ENCODE measurements around the gene PXDC1. TPM values are rescaled to one million over a fixed set of nuclear protein-coding genes. Genes with fewer than 3 reads are reported as not detected.
A peak's percentile ranks its signal among the peaks of the same experiment; 100 is the strongest.

PXDC1 gene
- total RNA-seq, 1 donor from 2014 or later = 7.3 TPM

GRCh38 chr6:3749067-3749841 lies 2.3 kb downstream of the PXDC1 start:
- FAIRE-seq = no peak
- no peak for DNase-seq (ENCODE audit: low spot score in 2 of 2)

GRCh38 chr6:3748208-3749066 lies 3.1 kb downstream of the PXDC1 start:
- DNase-seq (ENCODE audit: low spot score in 2 of 2) (peak in 1 of 2 donors; percentile 65), FAIRE-seq (no peak)

GRCh38 chr6:3747100-3747737 lies 4.3 kb downstream of the PXDC1 start:
- DNase-seq (ENCODE audit: low spot score in 2 of 2) = no peak
- FAIRE-seq = no peak

- DNase-seq (ENCODE audit: low spot score in 2 of 2) (no peak), FAIRE-seq (no peak)
These were observed 4.8 kb downstream of the PXDC1 start for GRCh38 chr6:3746696-3747095.

- no peak for FAIRE-seq
- no peak for DNase-seq (ENCODE audit: low spot score in 2 of 2)
These were observed 5.3 kb downstream of the PXDC1 start for GRCh38 chr6:3746119-3746691.

GRCh38 chr6:3745566-3746118 lies 5.9 kb downstream of the PXDC1 start:
- DNase-seq (ENCODE audit: low spot score in 2 of 2) (no peak), FAIRE-seq (no peak)

- FAIRE-seq = no peak
These were observed 6.5 kb downstream of the PXDC1 start for GRCh38 chr6:3744901-3745470.

GRCh38 chr6:3744211-3744900 lies 7.2 kb downstream of the PXDC1 start:
- DNase-seq (ENCODE audit: low spot score in 2 of 2) = no peak
- FAIRE-seq = no peak

More at GRCh38 chr6:3744901-3745470, 6.5 kb downstream of the PXDC1 start:
- no peak for DNase-seq (ENCODE audit: low spot score in 2 of 2)

- FAIRE-seq (no peak), DNase-seq (ENCODE audit: low spot score in 2 of 2) (no peak)
These were observed 8.0 kb downstream of the PXDC1 start for GRCh38 chr6:3743541-3743940.

GRCh38 chr6:3742426-3743344 lies 8.8 kb downstream of the PXDC1 start:
- DNase-seq (ENCODE audit: low spot score in 2 of 2) (peak; percentile 71 to 82), FAIRE-seq (no peak)

GRCh38 chr6:3742076-3742425 lies 9.5 kb downstream of the PXDC1 start:
- no peak for DNase-seq (ENCODE audit: low spot score in 2 of 2)
- FAIRE-seq = no peak

GRCh38 chr6:3741477-3741871 lies 10.0 kb downstream of the PXDC1 start:
- FAIRE-seq (no peak), DNase-seq (ENCODE audit: low spot score in 2 of 2) (no peak)

GRCh38 chr6:3740551-3741476 lies 10.7 kb downstream of the PXDC1 start:
- DNase-seq (ENCODE audit: low spot score in 2 of 2) (no peak), FAIRE-seq (no peak)

- FAIRE-seq (no peak), DNase-seq (ENCODE audit: low spot score in 2 of 2) (no peak)
These were observed 12.1 kb downstream of the PXDC1 start for GRCh38 chr6:3739311-3739897.

- DNase-seq (ENCODE audit: low spot score in 2 of 2) = no peak
- FAIRE-seq = no peak
These were observed 13.0 kb downstream of the PXDC1 start for GRCh38 chr6:3738381-3739131.

- no peak for DNase-seq (ENCODE audit: low spot score in 2 of 2)
- FAIRE-seq = no peak
These were observed 13.7 kb downstream of the PXDC1 start for GRCh38 chr6:3737831-3738210.
